ENCODE results near the gene GSX1.

The GSX1 gene

DNA sequence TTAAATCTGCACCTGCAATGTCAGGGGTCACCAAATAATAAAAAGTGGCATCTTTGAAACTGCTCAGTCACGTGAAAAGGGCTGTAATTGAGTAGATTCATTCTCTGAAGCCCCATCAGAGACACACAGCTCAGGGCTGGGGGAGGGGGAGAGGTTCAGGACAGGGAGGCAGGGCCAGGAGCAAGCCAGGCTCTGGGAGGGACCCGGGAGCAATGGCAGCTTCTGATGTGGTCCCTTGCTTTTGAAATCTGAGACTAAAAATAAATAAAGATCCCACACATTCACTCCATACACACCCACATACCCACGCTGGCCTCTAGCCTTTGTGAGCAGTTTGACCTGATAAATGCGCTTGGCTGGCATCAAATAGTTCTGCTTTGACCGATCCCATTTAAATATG is 32.8 kb downstream of the GSX1 start:
- peaks cover 24% of the 10 kb centered on the region for H3K27me3 ChIP-seq (ENCODE audit: low read depth, low read length)
- H3K9ac ChIP-seq (ENCODE audit: low read length), result no peak overlapping the region
- H2AFZ ChIP-seq (ENCODE audit: low read depth, low read length), result no peak overlapping the region
- no peak overlapping the region for H3K4me3 ChIP-seq (ENCODE audit: low read length)
- no peak for TF ChIP-seq EZH2phosphoT487 (IDR thresholded peaks at IDR 0.05; ENCODE audit: low read depth)
- TF ChIP-seq, protein P1, sequence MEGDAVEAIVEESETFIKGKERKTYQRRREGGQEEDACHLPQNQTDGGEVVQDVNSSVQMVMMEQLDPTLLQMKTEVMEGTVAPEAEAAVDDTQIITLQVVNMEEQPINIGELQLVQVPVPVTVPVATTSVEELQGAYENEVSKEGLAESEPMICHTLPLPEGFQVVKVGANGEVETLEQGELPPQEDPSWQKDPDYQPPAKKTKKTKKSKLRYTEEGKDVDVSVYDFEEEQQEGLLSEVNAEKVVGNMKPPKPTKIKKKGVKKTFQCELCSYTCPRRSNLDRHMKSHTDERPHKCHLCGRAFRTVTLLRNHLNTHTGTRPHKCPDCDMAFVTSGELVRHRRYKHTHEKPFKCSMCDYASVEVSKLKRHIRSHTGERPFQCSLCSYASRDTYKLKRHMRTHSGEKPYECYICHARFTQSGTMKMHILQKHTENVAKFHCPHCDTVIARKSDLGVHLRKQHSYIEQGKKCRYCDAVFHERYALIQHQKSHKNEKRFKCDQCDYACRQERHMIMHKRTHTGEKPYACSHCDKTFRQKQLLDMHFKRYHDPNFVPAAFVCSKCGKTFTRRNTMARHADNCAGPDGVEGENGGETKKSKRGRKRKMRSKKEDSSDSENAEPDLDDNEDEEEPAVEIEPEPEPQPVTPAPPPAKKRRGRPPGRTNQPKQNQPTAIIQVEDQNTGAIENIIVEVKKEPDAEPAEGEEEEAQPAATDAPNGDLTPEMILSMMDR (IDR thresholded peaks at IDR 0.05; ENCODE audit: low read depth, low read length), result no peak
- H3K79me2 ChIP-seq (ENCODE audit: low read length), result no peaks in the 10 kb centered on the region
- H3K27ac ChIP-seq (ENCODE audit: low read length), result no peak overlapping the region
- H4K20me1 ChIP-seq (ENCODE audit: insufficient read depth, low read length), result no peaks in the 10 kb centered on the region
- H3K9me3 ChIP-seq (ENCODE audit: insufficient read depth, low read length), result no peaks in the 10 kb centered on the region
- peaks cover 7% of the 10 kb centered on the region for H3K4me1 ChIP-seq (ENCODE audit: low read length)
- no peak overlapping the region for H3K4me2 ChIP-seq (ENCODE audit: low read length)
- H3K36me3 ChIP-seq (replicated peaks; ENCODE audit: low read depth, low read length), result no peaks in the 10 kb centered on the region

DNA sequence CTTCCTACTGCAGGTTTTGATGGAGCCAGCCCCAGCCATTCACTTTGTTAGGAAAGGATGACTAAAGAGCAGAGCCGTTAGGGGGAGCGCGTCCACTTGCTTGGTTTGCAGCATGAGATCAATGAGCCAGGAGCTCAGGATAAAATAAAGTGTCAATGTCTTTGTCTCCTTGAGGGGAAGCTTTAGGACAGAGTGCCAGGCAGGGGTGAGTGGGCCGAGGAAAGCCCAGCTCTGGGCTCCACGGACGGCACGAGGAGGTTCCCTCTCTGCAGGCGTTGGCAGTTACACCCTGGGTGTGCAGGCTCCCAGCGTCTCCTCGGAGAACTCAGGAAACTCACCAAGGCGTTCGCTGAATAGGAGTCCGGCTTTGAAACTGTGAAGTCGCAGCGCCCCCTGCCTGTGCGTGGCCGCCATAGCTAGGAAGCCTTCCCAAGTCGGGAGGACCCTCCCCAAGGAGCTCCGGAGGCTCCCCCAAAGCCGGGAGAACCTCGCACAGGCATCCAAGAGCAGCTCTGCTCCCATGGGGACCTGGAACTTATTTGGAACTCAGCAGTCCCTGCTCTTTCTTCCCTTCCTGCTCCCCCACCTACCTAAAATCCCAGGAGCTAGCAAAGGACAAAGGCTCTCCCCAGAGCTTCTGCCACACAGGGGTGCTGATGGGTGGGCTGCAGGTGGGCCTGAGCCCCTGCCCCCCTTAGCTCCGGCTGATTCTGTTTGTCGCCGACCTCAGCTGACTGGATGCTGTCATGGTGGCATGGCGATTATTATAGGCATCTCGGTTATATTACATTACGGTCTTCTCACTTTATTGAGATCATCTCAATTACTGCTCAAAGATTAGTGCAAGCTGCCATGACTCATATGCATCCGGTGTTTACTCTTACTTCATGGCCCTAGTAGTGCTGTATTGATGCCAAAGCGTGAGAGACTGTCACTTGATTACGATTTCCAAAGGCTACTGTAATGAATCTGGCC is 34.4 kb downstream of the GSX1 start:
- Histone ChIP-seq H3K79me2 (ENCODE audit: low read length) (no peaks in the 10 kb centered on the region), H3K4me3 (ENCODE audit: low read length) (peak overlapping the region; percentile 72), H3K9ac (ENCODE audit: low read length) (peak overlapping the region; percentile 38), H3K36me3 (replicated peaks; ENCODE audit: low read depth, low read length) (no peaks in the 10 kb centered on the region), H3K4me1 (ENCODE audit: low read length) (peaks cover 10% of the 10 kb centered on the region), H4K20me1 (ENCODE audit: insufficient read depth, low read length) (no peaks in the 10 kb centered on the region), H3K27me3 (ENCODE audit: low read depth, low read length) (peaks cover 23% of the 10 kb centered on the region), H3K27ac (ENCODE audit: low read length) (no peak overlapping the region), H3K4me2 (ENCODE audit: low read length) (peak overlapping the region; percentile 75), H3K9me3 (ENCODE audit: insufficient read depth, low read length) (no peaks in the 10 kb centered on the region), H2AFZ (ENCODE audit: low read depth, low read length) (peak overlapping the region; percentile 49)
- TF ChIP-seq EZH2phosphoT487 (IDR thresholded peaks at IDR 0.05; ENCODE audit: low read depth), result no peak
- TF ChIP-seq, protein P1 (IDR thresholded peaks at IDR 0.05; ENCODE audit: low read depth, low read length), result peak; percentile 95

DNA sequence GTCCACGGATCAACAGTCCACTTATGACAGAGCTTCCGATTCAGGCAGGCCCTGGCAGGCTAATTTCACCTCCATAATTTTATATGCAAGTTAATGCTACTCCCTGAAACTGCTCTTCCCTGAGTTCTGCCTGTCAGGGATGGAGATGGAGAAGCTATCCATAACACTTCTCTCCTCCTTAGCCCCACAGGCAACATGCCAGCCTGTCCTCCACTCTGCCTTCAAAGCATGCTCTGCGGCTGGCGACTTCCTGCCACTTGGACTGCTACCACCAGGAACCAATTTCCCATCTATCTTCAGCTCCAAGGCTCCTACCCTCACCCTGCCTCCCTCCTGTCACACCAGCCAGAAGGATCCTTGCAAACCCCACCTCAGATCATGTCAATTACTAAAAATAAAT is 35.4 kb downstream of the GSX1 start:
- Histone ChIP-seq H3K27me3 (ENCODE audit: low read depth, low read length) (peaks cover 17% of the 10 kb centered on the region), H3K36me3 (replicated peaks; ENCODE audit: low read depth, low read length) (no peaks in the 10 kb centered on the region), H3K4me2 (ENCODE audit: low read length) (no peak overlapping the region)

DNA sequence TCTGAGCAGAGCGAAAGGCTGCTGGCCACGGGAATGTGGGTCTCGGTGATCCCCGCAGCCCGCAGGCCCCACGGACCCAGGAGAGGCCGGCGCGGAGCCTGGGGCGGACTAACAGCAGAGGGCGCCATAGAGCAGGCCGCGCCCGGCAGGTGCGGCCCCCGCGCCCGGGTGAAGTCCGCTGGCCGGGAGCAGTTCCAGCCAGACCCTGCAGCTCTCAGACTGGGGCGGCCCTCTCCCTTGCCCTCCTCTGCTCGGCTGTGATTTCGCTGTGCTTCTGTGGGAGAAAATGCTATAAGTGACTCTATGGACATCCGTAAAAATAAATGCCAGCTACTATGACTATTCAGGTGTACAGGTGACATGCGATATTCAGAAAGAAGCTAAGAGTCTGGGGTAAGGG is 37.7 kb downstream of the GSX1 start:
- H3K4me2 ChIP-seq (ENCODE audit: low read length), result peak overlapping the region; percentile 90
- H3K27me3 ChIP-seq (ENCODE audit: low read depth, low read length), result 0 out of 2 replicates have a peak, but pooled peaks cover 4% of the 10 kb centered on the region
- H4K20me1 ChIP-seq (ENCODE audit: insufficient read depth, low read length), result no peaks in the 10 kb centered on the region
- no peaks in the 10 kb centered on the region for H3K9me3 ChIP-seq (ENCODE audit: insufficient read depth, low read length)
- H3K9ac ChIP-seq (ENCODE audit: low read length), result peak overlapping the region; percentile 57
- peak overlapping the region; percentile 88 for H2AFZ ChIP-seq (ENCODE audit: low read depth, low read length)
- H3K79me2 ChIP-seq (ENCODE audit: low read length), result no peaks in the 10 kb centered on the region
- peak overlapping the region; percentile 78 for H3K4me3 ChIP-seq (ENCODE audit: low read length)
- no peak overlapping the region for H3K27ac ChIP-seq (ENCODE audit: low read length)
- no peaks in the 10 kb centered on the region for H3K36me3 ChIP-seq (replicated peaks; ENCODE audit: low read depth, low read length)
- H3K4me1 ChIP-seq (ENCODE audit: low read length), result peaks cover 10% of the 10 kb centered on the region
- TF ChIP-seq, protein P1 (IDR thresholded peaks at IDR 0.05; ENCODE audit: low read depth, low read length), result peak; percentile 91
- TF ChIP-seq EZH2phosphoT487 (IDR thresholded peaks at IDR 0.05; ENCODE audit: low read depth), result no peak

More for the DNA sequence above, 35.4 kb downstream of the GSX1 start:
- Histone ChIP-seq H4K20me1 (ENCODE audit: insufficient read depth, low read length) (no peaks in the 10 kb centered on the region), H2AFZ (ENCODE audit: low read depth, low read length) (no peak overlapping the region), H3K27ac (ENCODE audit: low read length) (no peak overlapping the region), H3K79me2 (ENCODE audit: low read length) (no peaks in the 10 kb centered on the region), H3K4me3 (ENCODE audit: low read length) (no peak overlapping the region), H3K4me1 (ENCODE audit: low read length) (peaks cover 10% of the 10 kb centered on the region), H3K9me3 (ENCODE audit: insufficient read depth, low read length) (no peaks in the 10 kb centered on the region), H3K9ac (ENCODE audit: low read length) (no peak overlapping the region)
- TF ChIP-seq, protein P1 (IDR thresholded peaks at IDR 0.05; ENCODE audit: low read depth, low read length), result no peak
- TF ChIP-seq EZH2phosphoT487 (IDR thresholded peaks at IDR 0.05; ENCODE audit: low read depth), result no peak

Measured in OCI-LY3 (cell line).